Peyer's patch (tissue), 4 donors: ENCODE data around the gene SLC39A13. TPM values are rescaled to one million over a fixed set of nuclear protein-coding genes. Genes with fewer than 3 reads are reported as not detected.

ENCODE experiments used
- DNase-seq, 3 donors: peaks; one replicate each; pipeline ENCODE4 v3.0.0-alpha.2; 2017 to 2019
- H3K27ac ChIP-seq, 4 donors: fragments of 200-600 bp; sonication (generic); one replicate each; pipeline ENCODE4 v1.5.1; 2016 to 2019
- H3K27me3 ChIP-seq, 2 donors: fragments of 200-600 bp; sonication (generic); one replicate each; pipeline ENCODE4 v1.5.1; 2019
- H3K36me3 ChIP-seq, 3 donors: fragments of 200-600 bp; sonication (generic); one replicate each; pipeline ENCODE4 v1.5.1; 2016 to 2019
- H3K4me1 ChIP-seq, 4 donors: fragments of 200-600 bp; sonication (generic); one replicate each; pipeline ENCODE4 v1.5.1; 2016 to 2019
- H3K4me3 ChIP-seq, 4 donors: fragments of 200-600 bp; sonication (generic); 1 replicate in 3 of 4; 2 replicates in 1 of 4; pipeline ENCODE4 v1.5.1; 2016 to 2019; ENCODE audit warnings: mild to moderate bottlenecking in 1 of 4
- H3K9me3 ChIP-seq, 4 donors: fragments of 200-600 bp; sonication (generic); one replicate each; pipeline ENCODE4 v1.5.1; 2016 to 2019; ENCODE audit warnings: mild to moderate bottlenecking in 1 of 4
- POLR2A ChIP-seq, 2 donors: fragments of 450-650 bp; IDR thresholded peaks; one replicate each; pipeline ENCODE4 v1.5.1; 2017; ENCODE audit warnings: antibody characterized with exemption in 2 of 2, mild to moderate bottlenecking in 2 of 2, moderate library complexity in 2 of 2
- total RNA-seq, 4 donors: library from RNA; depleted of rRNA; stranded (reverse); fragments of >200 nt; gene quantifications; one replicate each; pipeline ENCODE4 v1.1.0, GENCODE V29; 2016
- TF ChIP-seq, protein P1 (sequence below), 6 experiments: fragments of 450-650 bp in 4 of 6; fragments of 200-600 bp in 2 of 6; sonication (generic) in 1 of 6; IDR thresholded peaks; one replicate each; pipeline ENCODE4 v1.5.1; 2017 to 2019; ENCODE audit warnings: antibody characterized with exemption in 6 of 6, mild to moderate bottlenecking in 3 of 6, moderate library complexity in 1 of 6

The SLC39A13 gene
- total RNA-seq, 4 donors from 2014 or later, result 19.8 to 56.6 (median 39.6) TPM

DNA sequence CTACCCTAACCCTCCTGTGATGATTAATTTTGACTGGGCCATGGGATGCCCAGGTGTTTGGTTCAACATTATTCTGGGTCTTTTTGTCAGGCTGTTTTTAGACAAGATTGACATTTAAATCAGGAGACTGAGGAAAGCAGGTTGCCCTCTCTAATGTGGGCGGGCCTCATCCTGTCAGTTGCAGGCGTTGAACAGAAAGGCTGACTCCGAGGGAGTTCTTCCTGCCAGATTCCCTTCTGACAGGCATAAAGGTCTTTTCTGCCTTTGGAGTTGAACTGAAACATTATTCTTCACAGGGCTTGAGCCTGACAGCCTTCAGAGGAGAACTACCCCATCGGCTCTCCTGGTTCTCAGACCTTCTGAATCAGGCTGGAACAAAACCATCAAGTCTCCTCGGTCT is 22.1 kb downstream of the SLC39A13 start:
- TF ChIP-seq, protein P1, sequence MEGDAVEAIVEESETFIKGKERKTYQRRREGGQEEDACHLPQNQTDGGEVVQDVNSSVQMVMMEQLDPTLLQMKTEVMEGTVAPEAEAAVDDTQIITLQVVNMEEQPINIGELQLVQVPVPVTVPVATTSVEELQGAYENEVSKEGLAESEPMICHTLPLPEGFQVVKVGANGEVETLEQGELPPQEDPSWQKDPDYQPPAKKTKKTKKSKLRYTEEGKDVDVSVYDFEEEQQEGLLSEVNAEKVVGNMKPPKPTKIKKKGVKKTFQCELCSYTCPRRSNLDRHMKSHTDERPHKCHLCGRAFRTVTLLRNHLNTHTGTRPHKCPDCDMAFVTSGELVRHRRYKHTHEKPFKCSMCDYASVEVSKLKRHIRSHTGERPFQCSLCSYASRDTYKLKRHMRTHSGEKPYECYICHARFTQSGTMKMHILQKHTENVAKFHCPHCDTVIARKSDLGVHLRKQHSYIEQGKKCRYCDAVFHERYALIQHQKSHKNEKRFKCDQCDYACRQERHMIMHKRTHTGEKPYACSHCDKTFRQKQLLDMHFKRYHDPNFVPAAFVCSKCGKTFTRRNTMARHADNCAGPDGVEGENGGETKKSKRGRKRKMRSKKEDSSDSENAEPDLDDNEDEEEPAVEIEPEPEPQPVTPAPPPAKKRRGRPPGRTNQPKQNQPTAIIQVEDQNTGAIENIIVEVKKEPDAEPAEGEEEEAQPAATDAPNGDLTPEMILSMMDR (IDR thresholded peaks at IDR 0.05), result no peak
- TF ChIP-seq POLR2A (IDR thresholded peaks at IDR 0.05), result no peak
- no peak overlapping the region for H3K27ac ChIP-seq
- H3K4me1 ChIP-seq, result peaks cover 0 to 2% (median under 1%) of the 10 kb centered on the region in 4 donors
- no peaks in the 10 kb centered on the region for H3K36me3 ChIP-seq
- H3K27me3 ChIP-seq, result no peaks in the 10 kb centered on the region
- no peak overlapping the region for H3K4me3 ChIP-seq
- no peaks in the 10 kb centered on the region for H3K9me3 ChIP-seq
- no peak for DNase-seq

DNA sequence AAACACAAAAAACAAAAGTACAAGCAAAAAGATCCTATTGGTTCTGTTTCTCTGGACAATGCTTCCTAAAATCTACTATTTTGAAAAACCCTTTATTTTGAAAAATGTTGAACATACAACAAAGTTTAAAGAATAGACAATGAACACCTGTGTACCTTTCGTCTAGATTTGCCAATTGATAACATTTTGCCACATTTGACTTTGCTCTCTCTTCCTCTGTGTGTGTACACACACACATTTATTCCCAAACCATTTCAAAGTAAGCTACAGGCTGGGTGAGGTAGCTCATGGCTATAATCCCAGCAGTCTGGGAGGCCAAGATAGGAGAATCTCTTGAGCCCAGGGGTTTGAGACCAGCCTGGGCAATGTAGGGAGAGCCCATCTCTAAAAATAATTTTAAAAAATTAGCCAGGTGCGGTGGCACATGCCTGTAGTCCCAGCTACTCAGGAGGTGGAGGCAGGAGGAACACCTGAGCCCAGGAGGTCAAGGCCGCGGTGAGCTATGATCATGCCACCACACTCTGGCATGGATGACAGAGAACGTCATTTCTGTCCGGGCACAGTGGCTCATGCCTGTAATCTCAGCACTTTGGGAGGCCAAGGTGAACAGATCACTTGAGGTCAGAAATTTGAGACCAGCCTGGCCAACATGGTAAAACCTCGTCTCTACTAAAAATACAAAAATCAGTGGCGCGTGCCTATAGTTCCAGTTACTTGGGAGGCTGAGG is 23.1 kb downstream of the SLC39A13 start:
- Histone ChIP-seq H3K9me3 (no peaks in the 10 kb centered on the region), H3K27ac (no peak overlapping the region), H3K27me3 (no peaks in the 10 kb centered on the region), H3K4me3 (no peak overlapping the region), H3K36me3 (no peaks in the 10 kb centered on the region), H3K4me1 (no peaks in the 10 kb centered on the region)
- no peak for DNase-seq
- TF ChIP-seq POLR2A (IDR thresholded peaks at IDR 0.05), result no peak
- TF ChIP-seq, protein P1 (IDR thresholded peaks at IDR 0.05), result no peak

DNA sequence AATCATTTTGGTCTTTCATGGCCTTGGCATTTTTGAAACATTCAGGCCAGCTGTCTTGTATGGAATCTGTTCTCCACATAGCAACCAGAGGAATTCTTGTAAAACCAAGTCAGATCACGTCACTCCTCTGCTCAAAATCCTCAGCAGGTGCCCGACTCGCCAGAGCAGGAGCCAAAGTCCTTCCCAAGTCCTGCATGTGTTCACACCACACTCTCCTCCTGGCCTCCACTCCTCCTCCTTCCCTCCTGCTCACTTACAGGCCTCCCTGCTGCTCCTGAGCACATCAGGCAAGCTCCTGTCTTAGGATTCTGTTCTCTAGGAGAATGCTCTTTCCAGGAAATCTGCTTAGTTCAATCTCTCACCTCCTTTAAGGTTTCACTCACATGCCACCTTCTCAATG is 24.8 kb downstream of the SLC39A13 start:
- TF ChIP-seq, protein P1 (IDR thresholded peaks at IDR 0.05), result no peak
- TF ChIP-seq POLR2A (IDR thresholded peaks at IDR 0.05), result no peak
- H3K9me3 ChIP-seq, result no peaks in the 10 kb centered on the region

DNA sequence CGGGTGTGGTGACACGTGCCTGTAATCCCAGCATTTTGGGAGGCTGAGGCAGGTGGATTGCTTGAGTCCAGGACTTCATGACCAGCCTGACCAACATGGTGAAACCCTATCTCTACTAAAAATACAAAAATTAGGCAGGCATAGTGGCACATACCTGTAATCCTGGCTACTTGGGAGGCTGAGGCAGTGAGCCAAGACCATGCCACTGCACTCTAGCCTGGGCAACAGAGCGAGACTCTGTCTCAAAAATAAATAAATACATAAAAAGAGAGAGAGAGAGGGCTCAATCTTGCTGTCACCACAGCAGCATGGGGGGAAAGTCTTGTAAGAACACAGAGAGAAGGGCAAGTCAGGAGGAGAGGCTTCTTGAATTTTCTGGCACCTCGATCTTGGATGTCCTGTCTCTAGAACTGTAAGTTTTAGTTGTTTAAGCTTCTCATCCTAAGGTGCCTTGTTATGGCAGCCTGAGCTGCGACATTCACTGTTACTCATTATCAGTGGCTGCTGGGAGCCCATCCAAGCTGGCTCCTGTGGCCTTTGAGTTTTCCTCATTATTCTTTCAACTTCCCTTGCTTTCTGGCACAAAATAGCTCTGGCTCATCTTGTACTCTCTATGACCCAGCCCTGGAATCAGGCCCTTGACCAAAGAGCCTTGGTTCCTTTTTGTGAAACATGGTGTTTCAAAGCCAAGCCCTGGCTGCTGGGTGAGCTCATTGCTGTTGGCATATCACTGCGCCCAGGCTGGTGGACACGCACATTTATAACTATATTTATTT is 25.8 kb downstream of the SLC39A13 start:
- TF ChIP-seq POLR2A (IDR thresholded peaks at IDR 0.05), result no peak
- TF ChIP-seq, protein P1 (IDR thresholded peaks at IDR 0.05), result no peak
- H3K4me3 ChIP-seq, result no peak overlapping the region
- no peaks in the 10 kb centered on the region for H3K4me1 ChIP-seq
- no peaks in the 10 kb centered on the region for H3K9me3 ChIP-seq
- no peaks in the 10 kb centered on the region for H3K36me3 ChIP-seq
- H3K27ac ChIP-seq, result no peak overlapping the region
- DNase-seq, result no peak
- H3K27me3 ChIP-seq, result no peaks in the 10 kb centered on the region

More for the DNA sequence above, 24.8 kb downstream of the SLC39A13 start:
- Histone ChIP-seq H3K36me3 (no peaks in the 10 kb centered on the region), H3K27ac (no peak overlapping the region), H3K27me3 (no peaks in the 10 kb centered on the region), H3K4me3 (no peak overlapping the region), H3K4me1 (no peaks in the 10 kb centered on the region)
- DNase-seq, result no peak

DNA sequence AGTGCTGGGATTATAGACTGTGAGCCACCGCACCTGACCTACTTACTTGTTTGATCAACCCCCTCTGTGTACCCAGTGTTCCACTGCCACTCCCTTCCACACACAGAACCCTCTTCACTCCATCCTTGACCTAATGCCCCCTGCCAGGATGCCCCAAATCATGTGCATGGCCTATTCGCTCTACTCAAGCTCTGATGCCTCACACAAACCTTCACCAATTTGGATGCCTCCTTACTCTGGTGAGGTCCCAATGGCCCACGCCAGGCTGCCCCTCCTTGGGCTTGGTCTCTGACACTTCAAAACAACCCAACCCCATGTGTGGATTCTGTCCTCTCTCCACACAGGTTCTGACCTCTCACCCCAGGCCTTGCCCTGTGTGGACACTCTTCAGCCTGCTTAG is 27.3 kb downstream of the SLC39A13 start:
- H3K27me3 ChIP-seq, result no peaks in the 10 kb centered on the region
- H3K4me3 ChIP-seq, result no peak overlapping the region
- DNase-seq, result no peak
- H3K36me3 ChIP-seq, result no peaks in the 10 kb centered on the region
- TF ChIP-seq POLR2A (IDR thresholded peaks at IDR 0.05), result no peak
- no peaks in the 10 kb centered on the region for H3K4me1 ChIP-seq
- no peak overlapping the region for H3K27ac ChIP-seq
- no peaks in the 10 kb centered on the region for H3K9me3 ChIP-seq

DNA sequence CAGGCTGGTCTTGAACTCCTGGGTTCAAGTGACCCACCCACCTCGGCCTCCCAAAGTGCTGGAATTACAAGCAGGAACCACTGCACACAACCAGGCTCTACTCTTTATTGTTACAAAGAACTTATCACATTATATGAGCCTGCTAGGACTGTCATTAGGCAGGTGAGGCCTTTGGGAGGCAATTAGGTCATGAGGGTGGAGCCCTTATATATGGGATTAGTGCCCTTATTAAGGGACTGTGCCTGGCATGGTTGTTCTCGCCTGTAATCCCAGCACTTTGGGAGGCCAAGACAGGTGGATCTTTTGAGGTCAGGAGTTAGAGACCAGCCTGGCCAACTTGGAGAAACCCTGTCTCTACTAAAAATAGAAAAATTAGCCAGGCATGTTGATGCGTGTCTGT is 28.3 kb downstream of the SLC39A13 start:
- H3K4me3 ChIP-seq, result no peak overlapping the region
- no peaks in the 10 kb centered on the region for H3K27me3 ChIP-seq
- H3K4me1 ChIP-seq, result no peaks in the 10 kb centered on the region
- TF ChIP-seq, protein P1 (IDR thresholded peaks at IDR 0.05), result no peak
- no peak for TF ChIP-seq POLR2A (IDR thresholded peaks at IDR 0.05)
- no peaks in the 10 kb centered on the region for H3K9me3 ChIP-seq
- no peak for DNase-seq
- no peaks in the 10 kb centered on the region for H3K36me3 ChIP-seq
- H3K27ac ChIP-seq, result no peak overlapping the region
